HepG2 (cell line): ENCODE data around the gene SSU72. TPM values are rescaled to one million over a fixed set of nuclear protein-coding genes. Genes with fewer than 3 reads are reported as not detected.

ENCODE experiments used
- KMT2A ChIP-seq: sonication (generic); formaldehyde crosslinking; IDR thresholded peaks from 2 replicates; pipeline ENCODE4 v1.4.0; 2020; ENCODE audit warnings: missing genetic modification reagents
- MAX ChIP-seq: IDR thresholded peaks from 2 replicates; pipeline ENCODE4 v1.6.1; 2012; ENCODE audit warnings: inconsistent platforms
- PITX1 ChIP-seq: sonication (generic); formaldehyde crosslinking; IDR thresholded peaks from 2 replicates; pipeline ENCODE4 v1.5.1; 2020; ENCODE audit warnings: mild to moderate bottlenecking, missing genetic modification reagents
- ZFP91 ChIP-seq: sonication (generic); formaldehyde crosslinking; IDR thresholded peaks from 2 replicates; pipeline ENCODE4 v1.9.0; 2022; ENCODE audit warnings: missing genetic modification reagents, mild to moderate bottlenecking, borderline replicate concordance
- ZNF281 ChIP-seq: sonication (generic); formaldehyde crosslinking; IDR thresholded peaks from 2 replicates; pipeline ENCODE4 v1.4.0; 2020; ENCODE audit warnings: missing genetic modification reagents, borderline replicate concordance
- ZSCAN21 ChIP-seq: sonication (generic); formaldehyde crosslinking; IDR thresholded peaks from 2 replicates; pipeline ENCODE4 v1.8.0; 2022; ENCODE audit warnings: mild to moderate bottlenecking, missing genetic modification reagents, moderate library complexity, borderline replicate concordance
- polyA plus RNA-seq, 8 experiments: library from polyadenylated mRNA; depleted of rRNA in 3 of 8; stranded (reverse) in 7 of 8; unstranded in 1 of 8; fragments of >200 nt; fragmentation: Illumina TruSeq in 4 of 8; extraction: Trizol in 4 of 8; gene quantifications; 2 replicates each; pipeline versions ENCODE4 v1.2.1 to v1.2.3, GENCODE V29; 2011 to 2016; ENCODE audit warnings: low read depth in 4 of 8, missing spikeins in 1 of 8, mixed read lengths in 1 of 8; ENCODE audit not compliant: insufficient read depth in 1 of 8
- total RNA-seq, 5 experiments: library from RNA; depleted of rRNA; stranded (reverse); fragments of >200 nt; fragmentation: Illumina TruSeq; extraction: Trizol; gene quantifications; 2 replicates each; pipeline ENCODE4 v1.2.3, GENCODE V29; 2016; ENCODE audit warnings: low read depth in 1 of 5
- TF ChIP-seq, protein P1 (sequence below): sonication (generic); formaldehyde crosslinking; IDR thresholded peaks from 2 replicates; pipeline ENCODE4 v1.5.1; 2020; ENCODE audit warnings: missing genetic modification reagents, mild to moderate bottlenecking, borderline replicate concordance
- TF ChIP-seq, protein P2 (sequence below): sonication (generic); formaldehyde crosslinking; IDR thresholded peaks from 2 replicates; pipeline ENCODE4 v1.9.0; 2022; ENCODE audit warnings: low read depth, missing genetic modification reagents
- TF ChIP-seq, protein P3 (sequence below): sonication (generic); formaldehyde crosslinking; IDR thresholded peaks from 2 replicates; pipeline ENCODE4 v1.5.1; 2020; ENCODE audit warnings: mild to moderate bottlenecking, missing genetic modification reagents, moderate library complexity
- TF ChIP-seq, protein P4 (sequence below): sonication (generic); formaldehyde crosslinking; IDR thresholded peaks from 2 replicates; pipeline ENCODE4 v1.5.0; 2020; ENCODE audit warnings: mild to moderate bottlenecking, missing genetic modification reagents, moderate library complexity

The SSU72 gene
- total and polyA plus RNA-seq, 2 of the 13 experiments (the other 11 are each of a cell fraction or from before 2014, with no cell fraction given): 42.8 to 67.1 TPM

DNA sequence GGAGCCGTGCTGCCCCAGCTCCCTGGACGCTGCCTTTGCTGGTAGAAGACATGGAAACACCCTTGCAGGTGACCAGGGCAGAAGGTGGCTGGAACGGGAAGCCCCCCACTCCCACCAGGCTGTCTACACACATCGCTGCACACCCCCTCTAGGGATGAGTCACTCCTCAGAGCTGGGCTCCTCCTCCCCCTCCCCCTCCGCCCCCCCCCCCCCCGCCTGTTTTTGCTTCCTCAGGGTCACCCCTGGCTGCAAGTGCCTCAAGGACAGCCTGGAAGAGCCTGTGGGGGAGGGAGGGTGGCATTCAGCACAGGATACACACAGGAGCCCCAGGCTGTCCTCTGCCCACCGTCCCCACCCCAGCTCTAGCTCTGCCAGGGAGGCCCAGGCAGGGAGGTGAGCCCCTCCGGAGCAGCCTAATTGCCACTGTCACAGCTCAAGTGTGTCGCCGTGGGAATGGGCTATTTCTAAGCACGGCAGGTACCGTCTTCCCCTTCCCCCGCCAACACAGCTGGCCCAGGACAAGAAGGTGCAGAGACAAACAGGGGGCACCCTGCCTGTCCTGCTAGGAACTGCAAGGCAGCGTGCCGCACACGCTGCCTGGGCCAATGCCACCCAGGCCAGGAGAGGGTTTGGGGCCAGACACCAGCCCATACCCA lies 22.7 kb upstream of the SSU72 start (continued):
- TF ChIP-seq, protein P1, sequence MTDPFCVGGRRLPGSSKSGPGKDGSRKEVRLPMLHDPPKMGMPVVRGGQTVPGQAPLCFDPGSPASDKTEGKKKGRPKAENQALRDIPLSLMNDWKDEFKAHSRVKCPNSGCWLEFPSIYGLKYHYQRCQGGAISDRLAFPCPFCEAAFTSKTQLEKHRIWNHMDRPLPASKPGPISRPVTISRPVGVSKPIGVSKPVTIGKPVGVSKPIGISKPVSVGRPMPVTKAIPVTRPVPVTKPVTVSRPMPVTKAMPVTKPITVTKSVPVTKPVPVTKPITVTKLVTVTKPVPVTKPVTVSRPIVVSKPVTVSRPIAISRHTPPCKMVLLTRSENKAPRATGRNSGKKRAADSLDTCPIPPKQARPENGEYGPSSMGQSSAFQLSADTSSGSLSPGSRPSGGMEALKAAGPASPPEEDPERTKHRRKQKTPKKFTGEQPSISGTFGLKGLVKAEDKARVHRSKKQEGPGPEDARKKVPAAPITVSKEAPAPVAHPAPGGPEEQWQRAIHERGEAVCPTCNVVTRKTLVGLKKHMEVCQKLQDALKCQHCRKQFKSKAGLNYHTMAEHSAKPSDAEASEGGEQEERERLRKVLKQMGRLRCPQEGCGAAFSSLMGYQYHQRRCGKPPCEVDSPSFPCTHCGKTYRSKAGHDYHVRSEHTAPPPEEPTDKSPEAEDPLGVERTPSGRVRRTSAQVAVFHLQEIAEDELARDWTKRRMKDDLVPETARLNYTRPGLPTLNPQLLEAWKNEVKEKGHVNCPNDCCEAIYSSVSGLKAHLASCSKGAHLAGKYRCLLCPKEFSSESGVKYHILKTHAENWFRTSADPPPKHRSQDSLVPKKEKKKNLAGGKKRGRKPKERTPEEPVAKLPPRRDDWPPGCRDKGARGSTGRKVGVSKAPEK (CRISPR knock-in tag): peak; percentile 32; the same call in 1 of the 2 replicates
- TF ChIP-seq ZFP91 (CRISPR knock-in tag): peak; percentile 27; the same call in 1 of the 2 replicates
- 0 out of 2 replicates have a peak, but pooled peaks have one; percentile 30 for TF ChIP-seq ZSCAN21 (CRISPR knock-in tag)
- TF ChIP-seq KMT2A (CRISPR knock-in tag): no peak
- TF ChIP-seq, protein P2, sequence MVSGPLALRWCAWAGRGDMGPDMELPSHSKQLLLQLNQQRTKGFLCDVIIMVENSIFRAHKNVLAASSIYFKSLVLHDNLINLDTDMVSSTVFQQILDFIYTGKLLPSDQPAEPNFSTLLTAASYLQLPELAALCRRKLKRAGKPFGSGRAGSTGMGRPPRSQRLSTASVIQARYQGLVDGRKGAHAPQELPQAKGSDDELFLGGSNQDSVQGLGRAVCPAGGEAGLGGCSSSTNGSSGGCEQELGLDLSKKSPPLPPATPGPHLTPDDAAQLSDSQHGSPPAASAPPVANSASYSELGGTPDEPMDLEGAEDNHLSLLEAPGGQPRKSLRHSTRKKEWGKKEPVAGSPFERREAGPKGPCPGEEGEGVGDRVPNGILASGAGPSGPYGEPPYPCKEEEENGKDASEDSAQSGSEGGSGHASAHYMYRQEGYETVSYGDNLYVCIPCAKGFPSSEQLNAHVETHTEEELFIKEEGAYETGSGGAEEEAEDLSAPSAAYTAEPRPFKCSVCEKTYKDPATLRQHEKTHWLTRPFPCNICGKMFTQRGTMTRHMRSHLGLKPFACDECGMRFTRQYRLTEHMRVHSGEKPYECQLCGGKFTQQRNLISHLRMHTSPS (CRISPR knock-in tag): peak; percentile 56; the same call in 1 of the 2 replicates
- TF ChIP-seq MAX: 0 out of 2 replicates have a peak, but pooled peaks have one; percentile 42
- TF ChIP-seq, protein P3, sequence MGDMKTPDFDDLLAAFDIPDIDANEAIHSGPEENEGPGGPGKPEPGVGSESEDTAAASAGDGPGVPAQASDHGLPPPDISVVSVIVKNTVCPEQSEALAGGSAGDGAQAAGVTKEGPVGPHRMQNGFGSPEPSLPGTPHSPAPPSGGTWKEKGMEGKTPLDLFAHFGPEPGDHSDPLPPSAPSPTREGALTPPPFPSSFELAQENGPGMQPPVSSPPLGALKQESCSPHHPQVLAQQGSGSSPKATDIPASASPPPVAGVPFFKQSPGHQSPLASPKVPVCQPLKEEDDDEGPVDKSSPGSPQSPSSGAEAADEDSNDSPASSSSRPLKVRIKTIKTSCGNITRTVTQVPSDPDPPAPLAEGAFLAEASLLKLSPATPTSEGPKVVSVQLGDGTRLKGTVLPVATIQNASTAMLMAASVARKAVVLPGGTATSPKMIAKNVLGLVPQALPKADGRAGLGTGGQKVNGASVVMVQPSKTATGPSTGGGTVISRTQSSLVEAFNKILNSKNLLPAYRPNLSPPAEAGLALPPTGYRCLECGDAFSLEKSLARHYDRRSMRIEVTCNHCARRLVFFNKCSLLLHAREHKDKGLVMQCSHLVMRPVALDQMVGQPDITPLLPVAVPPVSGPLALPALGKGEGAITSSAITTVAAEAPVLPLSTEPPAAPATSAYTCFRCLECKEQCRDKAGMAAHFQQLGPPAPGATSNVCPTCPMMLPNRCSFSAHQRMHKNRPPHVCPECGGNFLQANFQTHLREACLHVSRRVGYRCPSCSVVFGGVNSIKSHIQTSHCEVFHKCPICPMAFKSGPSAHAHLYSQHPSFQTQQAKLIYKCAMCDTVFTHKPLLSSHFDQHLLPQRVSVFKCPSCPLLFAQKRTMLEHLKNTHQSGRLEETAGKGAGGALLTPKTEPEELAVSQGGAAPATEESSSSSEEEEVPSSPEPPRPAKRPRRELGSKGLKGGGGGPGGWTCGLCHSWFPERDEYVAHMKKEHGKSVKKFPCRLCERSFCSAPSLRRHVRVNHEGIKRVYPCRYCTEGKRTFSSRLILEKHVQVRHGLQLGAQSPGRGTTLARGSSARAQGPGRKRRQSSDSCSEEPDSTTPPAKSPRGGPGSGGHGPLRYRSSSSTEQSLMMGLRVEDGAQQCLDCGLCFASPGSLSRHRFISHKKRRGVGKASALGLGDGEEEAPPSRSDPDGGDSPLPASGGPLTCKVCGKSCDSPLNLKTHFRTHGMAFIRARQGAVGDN (CRISPR knock-in tag): peak; percentile 60
- TF ChIP-seq PITX1 (CRISPR knock-in tag): 0 out of 2 replicates have a peak, but pooled peaks have one; percentile 25
- TF ChIP-seq, protein P4, sequence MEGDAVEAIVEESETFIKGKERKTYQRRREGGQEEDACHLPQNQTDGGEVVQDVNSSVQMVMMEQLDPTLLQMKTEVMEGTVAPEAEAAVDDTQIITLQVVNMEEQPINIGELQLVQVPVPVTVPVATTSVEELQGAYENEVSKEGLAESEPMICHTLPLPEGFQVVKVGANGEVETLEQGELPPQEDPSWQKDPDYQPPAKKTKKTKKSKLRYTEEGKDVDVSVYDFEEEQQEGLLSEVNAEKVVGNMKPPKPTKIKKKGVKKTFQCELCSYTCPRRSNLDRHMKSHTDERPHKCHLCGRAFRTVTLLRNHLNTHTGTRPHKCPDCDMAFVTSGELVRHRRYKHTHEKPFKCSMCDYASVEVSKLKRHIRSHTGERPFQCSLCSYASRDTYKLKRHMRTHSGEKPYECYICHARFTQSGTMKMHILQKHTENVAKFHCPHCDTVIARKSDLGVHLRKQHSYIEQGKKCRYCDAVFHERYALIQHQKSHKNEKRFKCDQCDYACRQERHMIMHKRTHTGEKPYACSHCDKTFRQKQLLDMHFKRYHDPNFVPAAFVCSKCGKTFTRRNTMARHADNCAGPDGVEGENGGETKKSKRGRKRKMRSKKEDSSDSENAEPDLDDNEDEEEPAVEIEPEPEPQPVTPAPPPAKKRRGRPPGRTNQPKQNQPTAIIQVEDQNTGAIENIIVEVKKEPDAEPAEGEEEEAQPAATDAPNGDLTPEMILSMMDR: peak; percentile 54
- TF ChIP-seq ZNF281 (CRISPR knock-in tag): peak; percentile 43; the same call in 1 of the 2 replicates
